Measurements from ENCODE around the gene IFITM1.

DNA sequence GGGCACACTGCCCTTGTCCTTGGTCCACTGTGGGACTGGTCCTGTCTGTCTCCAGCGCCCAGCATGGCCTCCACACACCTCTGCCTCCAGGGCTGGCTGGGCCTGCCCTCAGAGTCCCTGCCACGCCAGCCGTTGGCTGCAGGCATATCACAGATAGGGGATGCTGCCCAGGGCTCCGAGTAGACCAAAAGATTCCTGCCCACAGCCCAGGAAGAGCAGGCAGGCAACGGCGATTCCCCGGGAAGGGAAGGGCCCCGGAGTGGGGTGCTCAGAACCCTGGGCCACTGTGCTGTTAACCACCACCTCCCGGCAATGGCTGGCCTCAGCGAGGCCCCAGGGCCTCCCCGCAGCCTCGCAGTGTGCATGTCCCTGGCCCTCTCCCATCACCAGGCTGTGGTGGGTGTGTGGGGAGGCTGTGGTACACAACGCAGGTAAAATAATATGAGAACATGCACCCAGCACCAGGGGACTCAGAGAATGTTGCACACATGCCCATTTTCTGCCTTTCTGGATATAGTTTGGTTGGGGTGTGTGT lies 16.7 kb upstream of the IFITM1 start:
- TF ChIP-seq POLR2A (IDR thresholded peaks at IDR 0.05): no peak
- TF ChIP-seq, protein P1, sequence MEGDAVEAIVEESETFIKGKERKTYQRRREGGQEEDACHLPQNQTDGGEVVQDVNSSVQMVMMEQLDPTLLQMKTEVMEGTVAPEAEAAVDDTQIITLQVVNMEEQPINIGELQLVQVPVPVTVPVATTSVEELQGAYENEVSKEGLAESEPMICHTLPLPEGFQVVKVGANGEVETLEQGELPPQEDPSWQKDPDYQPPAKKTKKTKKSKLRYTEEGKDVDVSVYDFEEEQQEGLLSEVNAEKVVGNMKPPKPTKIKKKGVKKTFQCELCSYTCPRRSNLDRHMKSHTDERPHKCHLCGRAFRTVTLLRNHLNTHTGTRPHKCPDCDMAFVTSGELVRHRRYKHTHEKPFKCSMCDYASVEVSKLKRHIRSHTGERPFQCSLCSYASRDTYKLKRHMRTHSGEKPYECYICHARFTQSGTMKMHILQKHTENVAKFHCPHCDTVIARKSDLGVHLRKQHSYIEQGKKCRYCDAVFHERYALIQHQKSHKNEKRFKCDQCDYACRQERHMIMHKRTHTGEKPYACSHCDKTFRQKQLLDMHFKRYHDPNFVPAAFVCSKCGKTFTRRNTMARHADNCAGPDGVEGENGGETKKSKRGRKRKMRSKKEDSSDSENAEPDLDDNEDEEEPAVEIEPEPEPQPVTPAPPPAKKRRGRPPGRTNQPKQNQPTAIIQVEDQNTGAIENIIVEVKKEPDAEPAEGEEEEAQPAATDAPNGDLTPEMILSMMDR (IDR thresholded peaks at IDR 0.05): no peak

Data from tibial nerve (tissue), 3 donors.